ENCODE measurements around the gene DNAJC6.
"Not testable (repeated sequence)": the region's sequence is repeated elsewhere in the genome, so short reads cannot be mapped to it uniquely, and the experiment has no call there.

The DNAJC6 gene

GRCh38 chr1:65377496-65378246 lies 68.3 kb downstream of the DNAJC6 start:
- Mint-ChIP-seq H3K36me3 (ENCODE audit: insufficient read depth) (peaks cover 2% of the 10 kb centered on the region), H3K9me3 (no peaks in the 10 kb centered on the region), H3K27me3 (no peaks in the 10 kb centered on the region), H3K27ac (ENCODE audit: low read depth) (no peak overlapping the region), H3K4me1 (no peaks in the 10 kb centered on the region), H3K4me3 (no peak overlapping the region)
- ATAC-seq (replicated peaks; ENCODE audit: extremely low read depth, poor library complexity, severe bottlenecking), result no peak
- DNase-seq (ENCODE audit: low spot score in 2 of 2), result no peak

- no peak for ATAC-seq (replicated peaks; ENCODE audit: extremely low read depth, poor library complexity, severe bottlenecking)
- H3K4me3 Mint-ChIP-seq, result no peak overlapping the region
- no peak overlapping the region for H3K27ac Mint-ChIP-seq (ENCODE audit: low read depth)
- H3K4me1 Mint-ChIP-seq, result no peaks in the 10 kb centered on the region
- no peaks in the 10 kb centered on the region for H3K27me3 Mint-ChIP-seq
- no peak for DNase-seq (ENCODE audit: low spot score in 2 of 2)
- H3K36me3 Mint-ChIP-seq (ENCODE audit: insufficient read depth), result peaks cover 2% of the 10 kb centered on the region
- H3K9me3 Mint-ChIP-seq, result no peaks in the 10 kb centered on the region
Measured at GRCh38 chr1:65378247-65378946, 69.1 kb downstream of the DNAJC6 start.

- ATAC-seq (replicated peaks; ENCODE audit: extremely low read depth, poor library complexity, severe bottlenecking); DNase-seq (ENCODE audit: low spot score in 2 of 2); H3K36me3 Mint-ChIP-seq (ENCODE audit: insufficient read depth); H3K4me1 Mint-ChIP-seq; H3K27ac Mint-ChIP-seq (ENCODE audit: low read depth); H3K9me3 Mint-ChIP-seq; H3K27me3 Mint-ChIP-seq; H3K4me3 Mint-ChIP-seq: not testable (repeated sequence)
Measured at GRCh38 chr1:65384426-65384825, 75.1 kb downstream of the DNAJC6 start.

- no peak overlapping the region for H3K4me3 Mint-ChIP-seq
Measured at GRCh38 chr1:65386439-65386838, 77.1 kb downstream of the DNAJC6 start.

GRCh38 chr1:65387821-65388220 lies 78.5 kb downstream of the DNAJC6 start:
- no peak for ATAC-seq (replicated peaks; ENCODE audit: extremely low read depth, poor library complexity, severe bottlenecking)
- no peaks in the 10 kb centered on the region for H3K9me3 Mint-ChIP-seq

More at GRCh38 chr1:65386439-65386838, 77.1 kb downstream of the DNAJC6 start:
- Mint-ChIP-seq H3K27me3 (no peaks in the 10 kb centered on the region), H3K27ac (ENCODE audit: low read depth) (no peak overlapping the region), H3K4me1 (no peaks in the 10 kb centered on the region), H3K9me3 (no peaks in the 10 kb centered on the region), H3K36me3 (ENCODE audit: insufficient read depth) (peaks cover 6% of the 10 kb centered on the region)
- no peak for ATAC-seq (replicated peaks; ENCODE audit: extremely low read depth, poor library complexity, severe bottlenecking)
- DNase-seq (ENCODE audit: low spot score in 2 of 2), result no peak

GRCh38 chr1:65388908-65389695 lies 79.8 kb downstream of the DNAJC6 start:
- Mint-ChIP-seq H3K27ac (ENCODE audit: low read depth) (no peak overlapping the region), H3K27me3 (no peaks in the 10 kb centered on the region), H3K4me1 (no peaks in the 10 kb centered on the region), H3K36me3 (ENCODE audit: insufficient read depth) (peaks cover 6% of the 10 kb centered on the region), H3K9me3 (no peaks in the 10 kb centered on the region), H3K4me3 (no peak overlapping the region)
- no peak for DNase-seq (ENCODE audit: low spot score in 2 of 2)
- ATAC-seq (replicated peaks; ENCODE audit: extremely low read depth, poor library complexity, severe bottlenecking), result no peak

More at GRCh38 chr1:65387821-65388220, 78.5 kb downstream of the DNAJC6 start:
- DNase-seq (ENCODE audit: low spot score in 2 of 2), result no peak
- H3K27me3 Mint-ChIP-seq, result no peaks in the 10 kb centered on the region
- no peak overlapping the region for H3K27ac Mint-ChIP-seq (ENCODE audit: low read depth)
- peaks cover 6% of the 10 kb centered on the region for H3K36me3 Mint-ChIP-seq (ENCODE audit: insufficient read depth)
- H3K4me3 Mint-ChIP-seq, result no peak overlapping the region
- no peaks in the 10 kb centered on the region for H3K4me1 Mint-ChIP-seq

- Mint-ChIP-seq H3K4me3 (no peak overlapping the region), H3K27ac (ENCODE audit: low read depth) (no peak overlapping the region)
Measured at GRCh38 chr1:65392497-65392896, 83.2 kb downstream of the DNAJC6 start.

GRCh38 chr1:65393347-65393746 lies 84.0 kb downstream of the DNAJC6 start:
- H3K27ac Mint-ChIP-seq (ENCODE audit: low read depth), result no peak overlapping the region
- no peaks in the 10 kb centered on the region for H3K27me3 Mint-ChIP-seq
- ATAC-seq (replicated peaks; ENCODE audit: extremely low read depth, poor library complexity, severe bottlenecking), result no peak
- no peak overlapping the region for H3K4me3 Mint-ChIP-seq
- H3K9me3 Mint-ChIP-seq, result no peaks in the 10 kb centered on the region
- no peak for DNase-seq (ENCODE audit: low spot score in 2 of 2)
- no peaks in the 10 kb centered on the region for H3K4me1 Mint-ChIP-seq
- peaks cover 5% of the 10 kb centered on the region for H3K36me3 Mint-ChIP-seq (ENCODE audit: insufficient read depth)

More at GRCh38 chr1:65392497-65392896, 83.2 kb downstream of the DNAJC6 start:
- Mint-ChIP-seq H3K27me3 (no peaks in the 10 kb centered on the region), H3K9me3 (no peaks in the 10 kb centered on the region), H3K4me1 (no peaks in the 10 kb centered on the region), H3K36me3 (ENCODE audit: insufficient read depth) (peaks cover 3% of the 10 kb centered on the region)
- no peak for DNase-seq (ENCODE audit: low spot score in 2 of 2)
- no peak for ATAC-seq (replicated peaks; ENCODE audit: extremely low read depth, poor library complexity, severe bottlenecking)

GRCh38 chr1:65393928-65394327 lies 84.6 kb downstream of the DNAJC6 start:
- Mint-ChIP-seq H3K4me1 (no peaks in the 10 kb centered on the region), H3K36me3 (ENCODE audit: insufficient read depth) (peaks cover 5% of the 10 kb centered on the region), H3K27me3 (no peaks in the 10 kb centered on the region), H3K9me3 (no peaks in the 10 kb centered on the region), H3K27ac (ENCODE audit: low read depth) (no peak overlapping the region), H3K4me3 (no peak overlapping the region)
- ATAC-seq (replicated peaks; ENCODE audit: extremely low read depth, poor library complexity, severe bottlenecking) (no peak), DNase-seq (ENCODE audit: low spot score in 2 of 2) (no peak)

GRCh38 chr1:65395887-65396612 lies 86.7 kb downstream of the DNAJC6 start:
- H3K4me1 Mint-ChIP-seq, result no peaks in the 10 kb centered on the region
- no peaks in the 10 kb centered on the region for H3K27me3 Mint-ChIP-seq
- no peak for DNase-seq (ENCODE audit: low spot score in 2 of 2)
- no peak overlapping the region for H3K4me3 Mint-ChIP-seq
- ATAC-seq (replicated peaks; ENCODE audit: extremely low read depth, poor library complexity, severe bottlenecking), result no peak
- no peak overlapping the region for H3K27ac Mint-ChIP-seq (ENCODE audit: low read depth)
- peaks cover 7% of the 10 kb centered on the region for H3K36me3 Mint-ChIP-seq (ENCODE audit: insufficient read depth)
- no peaks in the 10 kb centered on the region for H3K9me3 Mint-ChIP-seq

- Mint-ChIP-seq H3K36me3 (ENCODE audit: insufficient read depth) (peaks cover 4% of the 10 kb centered on the region), H3K4me3 (no peak overlapping the region), H3K4me1 (no peaks in the 10 kb centered on the region), H3K27ac (ENCODE audit: low read depth) (no peak overlapping the region), H3K27me3 (no peaks in the 10 kb centered on the region), H3K9me3 (no peaks in the 10 kb centered on the region)
- ATAC-seq (replicated peaks; ENCODE audit: extremely low read depth, poor library complexity, severe bottlenecking), result no peak
- no peak for DNase-seq (ENCODE audit: low spot score in 2 of 2)
Measured at GRCh38 chr1:65398083-65398482, 88.7 kb downstream of the DNAJC6 start.

- no peaks in the 10 kb centered on the region for H3K27me3 Mint-ChIP-seq
- no peak overlapping the region for H3K27ac Mint-ChIP-seq (ENCODE audit: low read depth)
- no peak overlapping the region for H3K4me3 Mint-ChIP-seq
- no peaks in the 10 kb centered on the region for H3K9me3 Mint-ChIP-seq
- ATAC-seq (replicated peaks; ENCODE audit: extremely low read depth, poor library complexity, severe bottlenecking) (no peak), DNase-seq (ENCODE audit: low spot score in 2 of 2) (no peak)
- H3K36me3 Mint-ChIP-seq (ENCODE audit: insufficient read depth), result peaks cover 4% of the 10 kb centered on the region
- no peaks in the 10 kb centered on the region for H3K4me1 Mint-ChIP-seq
Measured at GRCh38 chr1:65399003-65399402, 89.7 kb downstream of the DNAJC6 start.
